ENCODE results near the gene DMD. TPM values are rescaled to one million over a fixed set of nuclear protein-coding genes. Genes with fewer than 3 reads are reported as not detected.

The DMD gene
- polyA plus RNA-seq, 3 donors, result 0.23 TPM; not detected in 2

GRCh38 chrX:31563792-31564191 lies 1647.6 kb downstream of the DMD start:
- Histone ChIP-seq H3K9ac (ENCODE audit: insufficient read depth, low read length, poor library complexity, severe bottlenecking) (no peak overlapping the region), H3K27me3 (ENCODE audit: control insufficient read depth in 2 of 2, insufficient read depth in 2 of 2, low read length in 2 of 2) (no peaks in the 10 kb centered on the region), H2AFZ (ENCODE audit: insufficient read depth, low read depth, low read length, poor library complexity, severe bottlenecking) (no peak overlapping the region), H3K79me2 (ENCODE audit: insufficient read depth, low read length) (no peaks in the 10 kb centered on the region), H3K9me3 (replicated peaks in 1 of 2; ENCODE audit: control insufficient read depth in 1 of 2, insufficient read depth in 1 of 2, low read length in 2 of 2) (no peaks in the 10 kb centered on the region), H3K27ac (ENCODE audit: low read depth in 1 of 2, low read length in 2 of 2) (no peak overlapping the region), H3K4me3 (replicated peaks in 1 of 3; ENCODE audit: low read depth in 2 of 3, low read length in 3 of 3) (no peak overlapping the region), H3K4me2 (replicated peaks; ENCODE audit: extremely low read depth, low read length, poor library complexity, severe bottlenecking) (no peak overlapping the region), H3K36me3 (replicated peaks in 1 of 2; ENCODE audit: control insufficient read depth in 1 of 2, insufficient read depth in 2 of 2, low read length in 2 of 2) (no peaks in the 10 kb centered on the region), H3K4me1 (ENCODE audit: control insufficient read depth in 1 of 2, insufficient read depth in 2 of 2, low read length in 2 of 2) (no peaks in the 10 kb centered on the region), H4K20me1 (ENCODE audit: insufficient read depth, low read length) (no peaks in the 10 kb centered on the region)
- Mint-ChIP-seq H3K27me3 (ENCODE audit: low read depth in 3 of 3) (peaks cover 0 to 1% (median 0%) of the 10 kb centered on the region in 3 donors), H3K36me3 (no peaks in the 10 kb centered on the region), H3K4me1 (no peaks in the 10 kb centered on the region), H3K9me3 (peaks cover 0 to 7% (median 0%) of the 10 kb centered on the region in 7 donors), H3K4me3 (no peak overlapping the region), H3K27ac (no peak overlapping the region)
- intact Hi-C loops (cut with micrococcal nuclease), result no loop called here
- no CpG with 5 or more reads among the region's 3 CpGs for WGBS (ENCODE audit: insufficient coverage)
- no peak for TF ChIP-seq CTCF (IDR thresholded peaks at IDR 0.05)
- DNase-seq, result no peak

DNA sequence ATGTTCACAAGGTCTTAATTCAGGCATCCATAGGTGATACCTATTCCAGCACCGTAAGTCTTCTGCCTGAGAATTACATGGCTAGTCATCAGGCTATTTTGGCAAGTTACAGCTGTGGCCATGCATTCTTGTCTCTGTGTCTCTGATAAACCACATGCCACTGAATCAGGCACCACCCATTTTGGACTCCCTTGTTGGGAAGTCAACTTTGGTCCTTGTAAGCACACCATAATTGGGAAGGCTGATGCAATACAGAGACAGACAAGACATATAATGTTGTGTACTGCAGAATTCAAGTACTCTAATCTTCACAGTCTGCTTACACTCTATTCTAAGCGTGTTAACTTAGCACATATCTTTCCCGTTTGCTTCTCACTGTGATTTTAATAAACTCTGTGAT lies 1655.8 kb downstream of the DMD start:
- no peak overlapping the region for H3K4me2 ChIP-seq (replicated peaks; ENCODE audit: extremely low read depth, low read length, poor library complexity, severe bottlenecking)
- WGBS (ENCODE audit: insufficient coverage), result 86% methylated on average over 1 of the region's 3 CpGs
- H3K4me3 ChIP-seq (replicated peaks in 1 of 3; ENCODE audit: low read depth in 2 of 3, low read length in 3 of 3), result no peak overlapping the region
- intact Hi-C loops (cut with micrococcal nuclease), result no loop called here
- Mint-ChIP-seq H3K4me1 (no peaks in the 10 kb centered on the region), H3K27ac (no peak overlapping the region), H3K27me3 (ENCODE audit: low read depth in 3 of 3) (peaks cover 0 to 2% (median 0%) of the 10 kb centered on the region in 3 donors), H3K36me3 (no peaks in the 10 kb centered on the region), H3K4me3 (no peak overlapping the region), H3K9me3 (peaks cover 0 to 6% (median 0%) of the 10 kb centered on the region in 7 donors)
- H2AFZ ChIP-seq (ENCODE audit: insufficient read depth, low read depth, low read length, poor library complexity, severe bottlenecking), result no peak overlapping the region
- H3K79me2 ChIP-seq (ENCODE audit: insufficient read depth, low read length), result no peaks in the 10 kb centered on the region
- no peaks in the 10 kb centered on the region for H3K4me1 ChIP-seq (ENCODE audit: control insufficient read depth in 1 of 2, insufficient read depth in 2 of 2, low read length in 2 of 2)
- DNase-seq, result no peak
- no peaks in the 10 kb centered on the region for H4K20me1 ChIP-seq (ENCODE audit: insufficient read depth, low read length)
- no peaks in the 10 kb centered on the region for H3K36me3 ChIP-seq (replicated peaks in 1 of 2; ENCODE audit: control insufficient read depth in 1 of 2, insufficient read depth in 2 of 2, low read length in 2 of 2)
- H3K9me3 ChIP-seq (replicated peaks in 1 of 2; ENCODE audit: control insufficient read depth in 1 of 2, insufficient read depth in 1 of 2, low read length in 2 of 2), result no peaks in the 10 kb centered on the region
- TF ChIP-seq CTCF (IDR thresholded peaks at IDR 0.05), result no peak
- H3K27ac ChIP-seq (ENCODE audit: low read depth in 1 of 2, low read length in 2 of 2), result no peak overlapping the region
- no peaks in the 10 kb centered on the region for H3K27me3 ChIP-seq (ENCODE audit: control insufficient read depth in 2 of 2, insufficient read depth in 2 of 2, low read length in 2 of 2)
- H3K9ac ChIP-seq (ENCODE audit: insufficient read depth, low read length, poor library complexity, severe bottlenecking), result no peak overlapping the region

Measured in CD14-positive monocyte (primary cell).